Measurements from ENCODE around the gene BAHCC1. TPM values are rescaled to one million over a fixed set of nuclear protein-coding genes. Genes with fewer than 3 reads are reported as not detected.

The BAHCC1 gene
- total RNA-seq, 1 experiment from 2014 or later, result 33.7 TPM

DNA sequence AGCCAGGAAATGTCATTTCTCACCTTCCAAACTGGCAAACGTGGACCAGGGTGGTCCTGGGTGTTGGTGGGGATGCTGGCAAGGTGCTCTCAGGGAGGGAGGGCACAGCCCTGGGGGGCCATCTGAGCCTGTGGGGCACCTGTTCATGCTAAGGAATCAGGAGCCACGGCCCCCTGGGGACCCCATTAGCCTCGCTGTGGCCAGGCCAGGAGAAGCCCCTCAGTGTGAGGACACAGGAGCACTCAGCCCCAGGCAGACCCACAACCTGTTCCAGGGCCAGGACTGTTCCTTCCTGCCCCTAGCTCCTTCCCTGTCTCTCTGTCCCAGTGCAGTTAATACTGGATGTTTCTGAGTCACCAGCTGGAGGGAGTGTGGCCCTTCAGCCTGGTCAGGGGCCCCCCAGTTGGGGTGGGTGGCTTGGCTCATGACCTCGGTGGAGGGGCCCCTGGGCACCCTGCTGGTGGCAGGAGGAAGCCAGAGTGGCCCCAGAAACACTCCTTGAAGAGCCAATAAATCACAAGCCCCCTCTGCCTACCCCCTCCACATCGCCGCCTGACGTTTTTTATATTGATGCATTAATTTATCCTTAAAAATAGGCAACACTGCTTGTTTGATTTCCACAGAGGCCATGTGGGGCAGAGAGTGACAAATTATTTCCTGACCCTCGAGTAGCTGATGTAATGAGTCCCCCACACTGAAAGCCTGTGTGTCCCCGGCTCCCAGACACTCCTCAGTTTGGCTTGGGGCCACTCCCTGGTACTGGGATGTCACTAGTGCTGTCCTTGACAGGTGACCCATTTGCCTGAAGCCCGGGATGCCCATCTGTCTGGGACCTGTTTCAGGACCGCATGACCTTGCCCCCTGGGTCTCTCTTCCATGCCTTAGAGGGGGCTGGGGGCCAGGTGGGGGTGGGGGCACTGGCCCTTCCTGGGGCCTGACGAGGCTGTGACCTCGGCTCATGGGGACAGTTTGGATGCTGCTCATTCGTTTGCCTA is 95.0 kb downstream of the BAHCC1 start:
- Histone ChIP-seq H3K27ac (no peak overlapping the region), H4K20me1 (ENCODE audit: insufficient read depth) (no peaks in the 10 kb centered on the region), H3K4me2 (no peak overlapping the region), H3K9me2 (ENCODE audit: insufficient read depth) (no peaks in the 10 kb centered on the region), H3K4me3 (no peak overlapping the region), H3K9me3 (ENCODE audit: insufficient read depth, low read depth) (no peaks in the 10 kb centered on the region), H3K79me2 (ENCODE audit: low read depth) (no peaks in the 10 kb centered on the region), H3K36me3 (ENCODE audit: low read depth) (no peaks in the 10 kb centered on the region), H2AFZ (no peak overlapping the region), H3K27me3 (ENCODE audit: insufficient read depth, low read depth) (no peaks in the 10 kb centered on the region), H3K4me1 (replicated peaks; ENCODE audit: insufficient read depth) (no peaks in the 10 kb centered on the region), H3F3A (ENCODE audit: insufficient read depth, low read depth) (no peaks in the 10 kb centered on the region)
- BruUV-seq (replicated peaks), result no TSS peak
- TF ChIP-seq, protein P1, sequence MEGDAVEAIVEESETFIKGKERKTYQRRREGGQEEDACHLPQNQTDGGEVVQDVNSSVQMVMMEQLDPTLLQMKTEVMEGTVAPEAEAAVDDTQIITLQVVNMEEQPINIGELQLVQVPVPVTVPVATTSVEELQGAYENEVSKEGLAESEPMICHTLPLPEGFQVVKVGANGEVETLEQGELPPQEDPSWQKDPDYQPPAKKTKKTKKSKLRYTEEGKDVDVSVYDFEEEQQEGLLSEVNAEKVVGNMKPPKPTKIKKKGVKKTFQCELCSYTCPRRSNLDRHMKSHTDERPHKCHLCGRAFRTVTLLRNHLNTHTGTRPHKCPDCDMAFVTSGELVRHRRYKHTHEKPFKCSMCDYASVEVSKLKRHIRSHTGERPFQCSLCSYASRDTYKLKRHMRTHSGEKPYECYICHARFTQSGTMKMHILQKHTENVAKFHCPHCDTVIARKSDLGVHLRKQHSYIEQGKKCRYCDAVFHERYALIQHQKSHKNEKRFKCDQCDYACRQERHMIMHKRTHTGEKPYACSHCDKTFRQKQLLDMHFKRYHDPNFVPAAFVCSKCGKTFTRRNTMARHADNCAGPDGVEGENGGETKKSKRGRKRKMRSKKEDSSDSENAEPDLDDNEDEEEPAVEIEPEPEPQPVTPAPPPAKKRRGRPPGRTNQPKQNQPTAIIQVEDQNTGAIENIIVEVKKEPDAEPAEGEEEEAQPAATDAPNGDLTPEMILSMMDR (conservative IDR thresholded peaks at IDR 0.05), result no peak
- no peak for TF ChIP-seq EZH2 (IDR thresholded peaks at IDR 0.05; ENCODE audit: low read depth)
- ChIA-PET POLR2A (ENCODE audit: unreplicated experiment) (interaction anchor here (1.1 kb wide), 1 partner anchor 19 kb away, joined by 4 read pairs; no protein-coding TSS in a partner anchor), CTCF (interaction anchor here (0.7 kb wide), 1 partner anchor 267 kb away, joined by 3 read pairs; no protein-coding TSS in a partner anchor)
- intact Hi-C loops (cut with micrococcal nuclease; ENCODE audit: unreplicated experiment), result loop anchor here (5.0 kb wide), 1 partner anchor 503 kb away; no protein-coding TSS in a partner anchor
- no peak for DNase-seq

DNA sequence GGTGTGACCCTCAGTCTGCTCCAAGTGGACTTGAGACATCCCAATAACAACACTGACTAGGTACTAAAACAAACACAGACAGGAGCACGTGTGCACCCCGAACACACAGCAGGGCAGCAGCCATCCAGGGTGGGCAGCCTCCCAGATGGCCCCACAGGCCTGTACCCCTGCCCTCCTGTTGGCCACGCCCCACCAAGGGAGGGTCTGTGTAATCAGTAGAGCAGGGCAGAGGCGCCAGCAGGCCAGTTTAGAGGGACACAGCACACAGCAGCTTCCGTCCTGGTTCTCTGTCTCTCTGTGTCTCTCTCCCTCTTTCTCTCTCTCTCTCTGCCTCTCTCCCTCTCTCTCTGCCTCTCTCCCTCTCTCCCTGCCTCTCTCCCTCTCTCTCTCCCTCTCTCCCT is 95.9 kb downstream of the BAHCC1 start:
- no peak overlapping the region for H2AFZ ChIP-seq
- CTCF ChIA-PET, result no interaction called here
- intact Hi-C loops (cut with micrococcal nuclease; ENCODE audit: unreplicated experiment), result no loop called here

DNA sequence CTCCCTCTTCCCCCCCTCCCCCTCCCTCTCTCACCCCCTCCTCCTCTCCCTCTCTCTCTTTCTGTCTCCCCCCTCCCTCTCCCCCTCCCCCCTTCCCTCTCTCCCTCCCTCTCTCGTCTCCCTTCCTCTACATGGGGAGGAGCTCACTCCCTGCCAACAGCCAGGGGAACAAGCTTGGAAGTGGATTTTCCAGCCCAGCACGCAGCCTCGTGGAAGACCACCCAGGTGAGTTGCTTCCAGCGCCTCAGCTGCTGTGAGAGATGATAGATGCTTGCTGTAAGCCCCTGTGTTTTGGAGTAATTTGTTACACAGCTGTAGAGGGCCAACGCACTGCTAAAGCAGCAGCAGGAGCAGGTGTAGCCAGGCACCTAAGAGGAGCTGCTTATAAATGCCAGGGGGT is 96.5 kb downstream of the BAHCC1 start:
- no peaks in the 10 kb centered on the region for H3K36me3 ChIP-seq (ENCODE audit: low read depth)
- no peaks in the 10 kb centered on the region for H3K9me2 ChIP-seq (ENCODE audit: insufficient read depth)
- H3K27me3 ChIP-seq (ENCODE audit: insufficient read depth, low read depth), result no peaks in the 10 kb centered on the region
- H3K9me3 ChIP-seq (ENCODE audit: insufficient read depth, low read depth), result no peaks in the 10 kb centered on the region
- no TSS peak for BruUV-seq (replicated peaks)
- POLR2A ChIA-PET (ENCODE audit: unreplicated experiment), result interaction anchor here (0.6 to 1.1 kb wide), 2 partner anchors 17 to 27 kb away, joined by 3 to 22 read pairs; no protein-coding TSS in a partner anchor
- TF ChIP-seq EZH2 (IDR thresholded peaks at IDR 0.05; ENCODE audit: low read depth), result no peak
- TF ChIP-seq, protein P1 (conservative IDR thresholded peaks at IDR 0.05), result no peak
- H3K79me2 ChIP-seq (ENCODE audit: low read depth), result no peaks in the 10 kb centered on the region
- H3K4me2 ChIP-seq, result no peak overlapping the region
- intact Hi-C loops (cut with micrococcal nuclease; ENCODE audit: unreplicated experiment), result no loop called here
- H3K4me1 ChIP-seq (replicated peaks; ENCODE audit: insufficient read depth), result no peaks in the 10 kb centered on the region
- no peak for DNase-seq
- no peak overlapping the region for H3K4me3 ChIP-seq
- no peaks in the 10 kb centered on the region for H4K20me1 ChIP-seq (ENCODE audit: insufficient read depth)
- no peaks in the 10 kb centered on the region for H3F3A ChIP-seq (ENCODE audit: insufficient read depth, low read depth)
- CTCF ChIA-PET, result interaction anchor here (0.6 to 1.0 kb wide), 2 partner anchors 43 to 139 kb away, joined by 3 to 8 read pairs; no protein-coding TSS in a partner anchor
- no peak overlapping the region for H3K27ac ChIP-seq
- no peak overlapping the region for H2AFZ ChIP-seq

More for the DNA sequence above, 95.9 kb downstream of the BAHCC1 start:
- H3K79me2 ChIP-seq (ENCODE audit: low read depth), result no peaks in the 10 kb centered on the region
- no peaks in the 10 kb centered on the region for H3K4me1 ChIP-seq (replicated peaks; ENCODE audit: insufficient read depth)
- H3K9me2 ChIP-seq (ENCODE audit: insufficient read depth), result no peaks in the 10 kb centered on the region
- H3K9me3 ChIP-seq (ENCODE audit: insufficient read depth, low read depth), result no peaks in the 10 kb centered on the region
- no peaks in the 10 kb centered on the region for H4K20me1 ChIP-seq (ENCODE audit: insufficient read depth)
- no peaks in the 10 kb centered on the region for H3F3A ChIP-seq (ENCODE audit: insufficient read depth, low read depth)
- no peak for TF ChIP-seq EZH2 (IDR thresholded peaks at IDR 0.05; ENCODE audit: low read depth)
- TF ChIP-seq, protein P1 (conservative IDR thresholded peaks at IDR 0.05), result no peak
- H3K4me2 ChIP-seq, result no peak overlapping the region
- POLR2A ChIA-PET (ENCODE audit: unreplicated experiment), result no interaction called here
- no peak overlapping the region for H3K27ac ChIP-seq
- H3K27me3 ChIP-seq (ENCODE audit: insufficient read depth, low read depth), result no peaks in the 10 kb centered on the region
- DNase-seq, result no peak
- no peak overlapping the region for H3K4me3 ChIP-seq
- BruUV-seq (replicated peaks), result no TSS peak
- no peaks in the 10 kb centered on the region for H3K36me3 ChIP-seq (ENCODE audit: low read depth)
